Muscle layer of duodenum (tissue), 2 donors: ENCODE measurements around the gene COQ10B.
A peak's percentile ranks its signal among the peaks of the same experiment; 100 is the strongest.
"Not testable (repeated sequence)": the region's sequence is repeated elsewhere in the genome, so short reads cannot be mapped to it uniquely, and the experiment has no call there.

Source experiments
- H3K27ac ChIP-seq: one replicate; pipeline ENCODE4 v1.7.0; 2013; ENCODE audit warnings: mild to moderate bottlenecking, low read length
- H3K27me3 ChIP-seq: one replicate; pipeline ENCODE4 v1.7.0; 2013; ENCODE audit warnings: low read depth, mild to moderate bottlenecking, control low read depth, low read length
- H3K36me3 ChIP-seq, 2 donors: one replicate each; pipeline ENCODE4 v1.7.0; 2013; ENCODE audit warnings: low read length in 2 of 2, control low read depth in 1 of 2, mild to moderate bottlenecking in 1 of 2; ENCODE audit not compliant: insufficient read depth in 2 of 2, control insufficient read depth in 1 of 2
- H3K4me1 ChIP-seq, 2 donors: one replicate each; pipeline ENCODE4 v1.7.0; 2013; ENCODE audit warnings: low read length in 2 of 2, mild to moderate bottlenecking in 2 of 2, control low read depth in 1 of 2, moderate library complexity in 1 of 2; ENCODE audit not compliant: insufficient read depth in 2 of 2, control insufficient read depth in 1 of 2
- H3K4me3 ChIP-seq, 2 donors: one replicate each; pipeline ENCODE4 v1.7.0; 2013; ENCODE audit warnings: low read length in 2 of 2, low read depth in 1 of 2, mild to moderate bottlenecking in 1 of 2
- H3K9me3 ChIP-seq, 2 donors: one replicate each; pipeline ENCODE4 v1.7.0; 2013; ENCODE audit warnings: low read length in 2 of 2, control low read depth in 1 of 2, mild to moderate bottlenecking in 1 of 2; ENCODE audit not compliant: control insufficient read depth in 1 of 2
- donor health status: healthy.

Gene COQ10B

DNA sequence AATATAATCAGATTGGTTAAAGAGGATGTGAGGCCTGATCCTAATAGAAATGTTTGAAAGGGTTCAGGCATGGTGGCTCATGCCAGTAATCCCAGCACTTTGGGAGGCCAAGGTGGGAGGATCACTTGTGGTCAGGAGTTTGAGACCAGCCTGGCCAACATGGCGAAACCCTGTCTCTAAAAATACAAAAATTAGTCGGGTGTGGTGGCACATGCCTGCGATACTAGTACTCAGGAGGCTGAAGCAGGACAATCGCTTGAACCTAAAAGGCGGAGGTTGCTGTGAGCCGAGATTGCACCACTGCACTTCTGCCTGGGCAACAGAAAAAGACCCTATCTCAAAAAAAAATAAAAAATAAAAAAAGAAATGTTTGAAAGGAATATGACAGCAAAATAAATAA, 20.8 kb upstream of the COQ10B start:
- H3K9me3 ChIP-seq, H3K27ac ChIP-seq, H3K27me3 ChIP-seq, H3K36me3 ChIP-seq: not testable (repeated sequence)
- H3K4me3 ChIP-seq, result peak overlapping the region in 1 of 2 donors; percentile 85
- H3K4me1 ChIP-seq, result peaks cover 15 to 43% of the 10 kb centered on the region in 2 donors

DNA sequence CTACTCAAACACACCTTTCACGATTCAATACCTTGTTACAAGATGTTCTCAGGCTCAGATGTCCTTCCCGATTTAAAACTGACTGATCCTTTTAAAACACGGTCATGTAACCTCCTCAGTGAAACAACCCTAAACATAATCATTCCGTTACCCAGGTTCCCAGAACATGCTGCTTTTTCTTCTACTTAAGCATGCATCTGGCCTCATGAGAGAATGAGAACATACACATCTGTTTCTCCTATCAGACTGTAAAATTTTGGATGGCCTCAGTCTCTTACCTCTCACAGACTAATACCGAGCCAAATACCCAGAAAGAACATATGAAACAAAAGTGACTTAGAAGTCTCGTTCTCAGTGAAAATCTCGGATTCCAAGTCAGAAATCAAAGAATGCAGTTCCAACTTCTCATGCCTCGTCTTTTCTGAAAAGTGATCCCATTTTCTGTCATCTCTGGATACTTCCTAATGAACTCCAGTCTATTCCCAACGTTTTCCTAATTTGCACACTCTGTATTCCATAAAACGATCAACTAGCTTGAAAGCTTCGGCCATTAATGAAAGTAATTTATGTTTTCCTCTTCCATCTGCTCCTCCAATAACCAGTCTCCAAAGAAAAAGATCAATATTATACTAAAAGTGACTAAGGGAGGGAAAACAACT, 19.4 kb upstream of the COQ10B start:
- Histone ChIP-seq H3K4me3 (peak overlapping the region; percentile 85 to 93), H3K9me3 (no peaks in the 10 kb centered on the region), H3K27me3 (no peaks in the 10 kb centered on the region), H3K36me3 (peaks cover 0 to 5% of the 10 kb centered on the region in 2 donors), H3K27ac (peak overlapping the region; percentile 100), H3K4me1 (peaks cover 15 to 38% of the 10 kb centered on the region in 2 donors)

DNA sequence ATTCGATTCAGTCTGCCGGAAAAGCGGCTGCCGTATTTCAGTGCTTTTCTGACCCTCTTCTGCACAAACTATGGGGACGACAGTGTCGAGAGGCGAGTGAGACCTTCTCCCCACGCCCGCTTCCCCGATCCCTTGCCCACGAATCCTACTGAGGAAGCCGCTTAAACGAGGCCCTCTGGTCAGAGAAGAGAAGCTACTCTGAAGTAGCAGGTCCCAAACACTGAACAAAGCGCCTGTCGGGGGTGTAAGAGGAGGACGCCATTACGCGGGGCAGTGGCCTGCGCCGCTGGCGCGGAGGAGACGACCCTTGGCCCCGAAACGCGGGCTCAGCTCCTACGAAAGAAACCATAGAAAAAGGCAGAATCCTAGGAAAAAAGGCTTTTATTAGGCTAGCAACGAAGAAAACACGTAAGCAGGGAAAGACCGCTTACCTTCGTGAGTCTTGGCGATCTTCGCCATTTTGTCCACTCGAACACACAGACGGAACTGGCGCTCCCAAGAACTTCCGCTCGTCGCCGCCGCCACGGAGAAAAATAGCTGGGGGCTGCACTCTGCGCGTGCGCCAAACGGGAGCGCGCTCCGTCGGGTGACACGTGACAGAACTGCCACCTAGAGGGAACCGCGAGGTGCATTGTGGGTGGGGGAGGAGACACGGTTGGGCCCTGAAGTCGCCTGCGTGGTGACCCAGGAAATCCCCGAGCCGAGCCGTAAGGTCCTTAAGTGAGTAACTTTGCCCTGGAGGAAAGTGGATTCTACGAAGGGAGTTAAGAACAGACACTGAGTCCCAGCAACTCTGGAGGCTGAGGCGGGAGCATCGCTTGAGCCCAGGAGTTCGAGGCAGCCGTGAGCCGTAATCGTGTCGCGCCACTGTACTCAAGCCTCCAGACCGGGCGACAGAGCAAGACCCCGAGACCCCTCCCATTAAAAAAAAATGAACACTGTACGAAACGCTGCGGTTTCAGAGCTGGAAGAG, 18.5 kb upstream of the COQ10B start, which contains the start of gene SF3B1:
Gene SF3B1 (minus strand): TSS at position 488 of the 973 bp plus-strand sequence. CDS start 29 bp downstream, at position 459.
- peak within 1 kb of the TSS; percentile 100 for H3K27ac ChIP-seq
- no peaks in the 10 kb centered on the region for H3K9me3 ChIP-seq
- no peaks in the 10 kb centered on the region for H3K27me3 ChIP-seq
- peaks cover 0 to 5% of the 10 kb centered on the region in 2 donors for H3K36me3 ChIP-seq
- peak within 1 kb of the TSS; percentile 85 to 93 for H3K4me3 ChIP-seq
- peaks cover 13 to 38% of the 10 kb centered on the region in 2 donors for H3K4me1 ChIP-seq

DNA sequence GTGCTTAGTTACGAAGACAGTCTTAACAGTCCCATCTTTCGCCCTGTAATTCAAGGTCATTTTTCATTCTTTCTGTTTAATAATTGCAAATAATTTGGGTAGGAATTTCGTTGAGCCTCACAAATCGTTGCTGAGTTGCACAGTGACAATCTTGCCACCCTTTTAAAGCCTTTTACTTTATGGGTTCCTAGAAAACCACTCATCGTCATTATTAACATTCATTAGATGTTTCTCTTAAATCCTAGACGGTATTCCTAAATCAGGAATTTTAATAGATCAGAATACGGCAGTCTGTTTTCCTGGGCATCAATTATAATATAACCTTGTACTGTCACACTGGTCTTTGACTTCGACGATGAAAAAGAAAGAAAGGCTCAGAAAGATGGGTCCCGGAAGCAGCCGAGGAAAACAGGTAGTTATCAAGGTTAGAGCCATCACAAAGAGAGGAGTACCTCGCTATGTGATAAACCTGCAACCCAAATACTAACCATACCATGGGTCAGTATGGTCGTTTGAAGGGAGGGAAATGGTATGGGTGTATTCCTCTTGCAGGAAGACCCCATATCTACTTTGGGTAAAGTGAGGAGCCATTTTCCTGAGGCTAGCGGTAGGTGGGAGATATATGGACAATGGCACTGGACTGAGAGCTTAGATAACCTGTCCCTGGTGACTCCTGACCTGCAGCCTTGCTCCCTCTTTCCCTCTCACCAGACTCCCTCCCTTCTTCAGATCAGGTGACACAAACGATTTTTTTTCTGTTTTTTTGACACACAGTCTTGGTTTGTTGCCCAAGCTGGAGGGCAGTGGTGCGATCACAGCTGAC, 17.5 kb upstream of the COQ10B start:
- H3K27ac ChIP-seq, result peak overlapping the region; percentile 100
- no peaks in the 10 kb centered on the region for H3K27me3 ChIP-seq
- peaks cover 0 to 5% of the 10 kb centered on the region in 2 donors for H3K36me3 ChIP-seq
- no peaks in the 10 kb centered on the region for H3K9me3 ChIP-seq
- H3K4me1 ChIP-seq, result peaks cover 12 to 30% of the 10 kb centered on the region in 2 donors
- H3K4me3 ChIP-seq, result peak overlapping the region; percentile 85 to 93

DNA sequence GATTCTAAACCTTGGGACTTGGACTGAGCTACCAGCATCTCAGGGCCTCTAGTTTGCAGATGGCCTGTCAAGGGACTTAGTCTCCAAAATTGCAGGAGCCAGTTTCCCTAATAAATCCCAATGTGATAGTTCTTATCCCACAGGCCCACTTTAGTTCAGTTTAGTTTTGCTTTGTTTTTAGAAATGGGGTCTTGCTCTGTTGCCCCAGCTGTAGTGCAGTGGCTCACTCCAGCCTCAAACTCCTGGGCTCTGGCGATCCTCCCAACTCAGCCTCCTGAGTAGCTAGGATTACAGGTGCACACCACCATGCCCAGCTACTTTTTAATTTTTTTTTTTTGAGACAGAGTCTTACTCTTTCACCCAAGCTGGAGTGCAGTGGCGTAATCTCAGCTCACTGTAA, 16.0 kb upstream of the COQ10B start:
- H3K27me3 ChIP-seq, result no peaks in the 10 kb centered on the region

DNA sequence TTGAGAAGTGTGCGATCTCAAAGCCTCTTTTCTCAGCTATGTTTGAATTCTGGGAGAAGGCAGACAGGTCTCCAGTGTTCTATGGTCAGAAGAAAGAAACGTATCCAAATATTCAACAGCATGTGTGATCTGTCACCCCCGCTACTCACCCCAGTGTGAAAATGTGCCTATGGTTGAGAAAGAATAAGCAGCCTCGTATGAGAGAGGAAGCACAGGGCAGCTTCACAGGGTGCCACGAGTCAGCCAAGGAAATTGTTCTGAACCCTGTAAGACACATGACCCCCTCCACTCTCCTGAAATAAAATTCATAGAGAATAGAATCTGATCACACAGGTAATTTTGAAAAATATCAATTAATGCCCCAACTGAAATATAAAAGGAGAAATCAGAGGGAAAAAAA, 10.5 kb upstream of the COQ10B start:
- no peaks in the 10 kb centered on the region for H3K9me3 ChIP-seq
- no peaks in the 10 kb centered on the region for H3K27me3 ChIP-seq
- no peaks in the 10 kb centered on the region for H3K4me1 ChIP-seq
- no peak overlapping the region for H3K4me3 ChIP-seq
- H3K27ac ChIP-seq, result no peak overlapping the region
- no peaks in the 10 kb centered on the region for H3K36me3 ChIP-seq

More for the DNA sequence above, 16.0 kb upstream of the COQ10B start:
- H3K4me1 ChIP-seq, result peaks cover 6 to 14% of the 10 kb centered on the region in 2 donors
- H3K36me3 ChIP-seq, result peaks cover 0 to 5% of the 10 kb centered on the region in 2 donors
- H3K4me3 ChIP-seq, result no peak overlapping the region
- no peaks in the 10 kb centered on the region for H3K9me3 ChIP-seq
- H3K27ac ChIP-seq, result no peak overlapping the region

DNA sequence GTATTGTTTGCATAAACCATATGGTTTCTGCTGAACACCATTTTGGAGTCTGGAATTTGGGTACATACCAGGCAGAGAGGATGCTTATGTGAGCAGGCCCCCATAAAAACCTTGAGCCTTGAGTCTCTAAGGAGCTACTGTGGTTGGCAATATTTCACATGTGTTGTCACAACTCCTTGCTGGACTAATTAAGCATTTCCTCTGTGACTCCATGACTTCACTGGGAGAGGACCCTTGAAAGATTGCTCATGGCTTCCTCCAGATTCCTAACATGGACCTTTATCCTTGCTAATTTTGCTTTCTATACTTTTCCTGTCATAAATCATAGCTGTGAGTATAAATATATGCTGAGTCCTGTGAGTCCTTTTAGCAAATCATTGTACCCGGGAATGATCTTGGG, 7.6 kb upstream of the COQ10B start:
- Histone ChIP-seq H3K4me3 (no peak overlapping the region), H3K4me1 (no peaks in the 10 kb centered on the region), H3K27me3 (no peaks in the 10 kb centered on the region), H3K27ac (no peak overlapping the region), H3K9me3 (no peaks in the 10 kb centered on the region), H3K36me3 (no peaks in the 10 kb centered on the region)

DNA sequence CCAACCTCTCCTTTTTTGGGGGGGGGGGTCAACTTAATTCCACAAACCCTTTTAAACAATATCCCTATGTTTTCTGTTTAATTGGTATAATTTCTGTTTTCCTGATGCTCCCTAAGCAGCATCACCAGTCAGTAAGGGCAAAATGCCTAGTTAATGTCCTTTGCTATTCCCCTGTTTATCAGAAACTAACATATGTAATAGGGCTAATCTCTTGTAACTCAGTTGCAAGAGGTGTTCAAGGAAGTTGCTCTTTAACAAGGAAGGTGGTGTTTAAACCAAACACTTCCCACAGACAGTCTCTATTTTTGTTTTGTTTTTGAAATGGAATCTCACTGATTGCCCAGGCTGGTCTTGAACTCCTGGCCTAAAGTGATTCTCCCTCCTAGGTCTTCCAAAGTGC, 6.5 kb upstream of the COQ10B start:
- H3K36me3 ChIP-seq, result no peaks in the 10 kb centered on the region
- H3K4me3 ChIP-seq, result no peak overlapping the region
- no peaks in the 10 kb centered on the region for H3K9me3 ChIP-seq
- H3K27ac ChIP-seq, result no peak overlapping the region
- H3K4me1 ChIP-seq, result no peaks in the 10 kb centered on the region
- H3K27me3 ChIP-seq, result no peaks in the 10 kb centered on the region

DNA sequence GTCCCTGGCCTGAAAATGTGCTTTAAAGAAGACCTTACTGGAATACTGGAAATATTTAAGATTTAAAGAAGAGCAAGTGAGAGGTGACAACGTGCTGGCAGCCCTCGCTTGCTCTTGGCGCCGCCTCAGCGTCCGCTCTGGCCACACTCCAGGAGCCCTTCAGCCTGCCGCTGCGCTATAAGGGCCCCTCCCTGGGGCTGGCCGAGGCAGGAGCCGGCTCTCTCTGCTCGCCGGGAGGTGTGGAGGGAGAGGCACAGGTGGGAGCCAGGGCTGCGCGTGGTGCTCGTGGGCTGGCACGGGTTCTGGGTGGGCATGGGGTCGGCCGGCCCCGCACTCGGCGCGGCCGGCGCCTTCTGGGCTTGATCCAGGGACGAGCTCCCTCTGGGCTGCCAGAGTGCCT, 2.9 kb upstream of the COQ10B start:
- H3K27me3 ChIP-seq, result no peaks in the 10 kb centered on the region
- H3K27ac ChIP-seq, result no peak overlapping the region
- H3K36me3 ChIP-seq, result peaks cover 0 to 11% of the 10 kb centered on the region in 2 donors
- H3K4me1 ChIP-seq, result peaks cover 6 to 10% of the 10 kb centered on the region in 2 donors
- H3K4me3 ChIP-seq, result no peak overlapping the region
- no peaks in the 10 kb centered on the region for H3K9me3 ChIP-seq

DNA sequence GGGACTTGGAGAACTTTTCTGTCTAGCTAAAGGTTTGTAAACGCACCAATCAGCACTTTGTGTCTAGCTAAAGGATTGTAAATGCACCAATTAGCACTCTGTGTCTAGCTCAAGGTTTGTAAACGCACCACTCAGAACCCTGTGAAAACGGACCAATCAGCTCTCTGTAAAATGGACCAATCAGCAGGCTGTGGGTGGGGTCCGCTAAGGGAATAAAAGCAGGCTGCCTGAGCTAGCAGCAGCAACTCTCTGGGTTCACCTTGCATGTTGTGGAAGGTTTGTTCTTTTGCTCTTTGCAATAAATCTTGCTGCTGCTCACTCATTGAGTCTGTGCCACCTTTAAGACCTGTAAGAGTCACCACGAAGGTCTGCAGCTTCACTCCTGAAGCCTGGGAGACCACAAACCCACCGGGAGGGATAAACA, 2.4 kb upstream of the COQ10B start:
- not testable (repeated sequence) for H3K4me3 ChIP-seq, H3K27me3 ChIP-seq, H3K4me1 ChIP-seq, H3K9me3 ChIP-seq, H3K27ac ChIP-seq
- H3K36me3 ChIP-seq, result peaks cover 0 to 11% of the 10 kb centered on the region in 2 donors

DNA sequence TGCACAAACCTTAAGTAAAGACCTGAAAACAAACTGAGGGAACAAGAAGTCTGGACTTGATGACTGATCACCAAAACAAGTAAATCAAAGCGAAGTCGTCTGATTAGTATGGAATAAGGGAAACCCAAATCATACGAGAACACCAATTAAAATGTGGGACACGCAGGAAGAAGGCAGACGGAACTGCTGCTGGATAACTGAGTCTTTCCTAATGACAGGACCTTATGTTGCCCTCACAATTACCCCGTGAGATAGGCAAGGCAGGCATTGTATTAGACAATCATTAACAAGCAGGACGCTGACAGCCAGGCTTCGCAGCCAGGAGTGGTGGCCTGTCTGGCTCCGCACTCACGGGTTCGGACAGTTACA, 614 bp upstream of the COQ10B start:
- peaks cover 6 to 10% of the 10 kb centered on the region in 2 donors for H3K4me1 ChIP-seq
- H3K27me3 ChIP-seq, result no peaks in the 10 kb centered on the region
- H3K4me3 ChIP-seq, result peak overlapping the region; percentile 80 to 85
- peak overlapping the region; percentile 99 for H3K27ac ChIP-seq
- H3K9me3 ChIP-seq, result no peaks in the 10 kb centered on the region
- peaks cover 0 to 11% of the 10 kb centered on the region in 2 donors for H3K36me3 ChIP-seq
